ENCODE measurements around the gene FAM168B.

DNA sequence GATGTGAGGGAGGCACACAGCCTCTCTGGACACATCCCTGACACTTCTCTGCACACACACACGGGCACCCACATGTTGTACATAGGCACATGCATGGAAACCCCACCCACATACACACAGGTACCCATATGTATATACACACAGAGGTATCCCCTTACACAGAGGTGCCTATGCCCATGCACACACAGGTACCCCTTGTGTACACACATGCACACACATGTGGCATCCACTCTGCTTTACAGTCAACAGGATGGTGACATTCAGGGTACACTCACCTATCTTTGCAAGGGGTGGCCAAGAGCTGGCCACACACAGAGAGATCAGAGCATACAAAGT, 59.5 kb downstream of the FAM168B start:
- TF ChIP-seq POLR2A (IDR thresholded peaks at IDR 0.05; ENCODE audit: low read depth, low read length): no peak
- TF ChIP-seq POLR2AphosphoS5 (IDR thresholded peaks at IDR 0.05; ENCODE audit: low read depth, low read length): no peak
- TF ChIP-seq PAX5 (IDR thresholded peaks at IDR 0.05; ENCODE audit: insufficient read depth, low read length, severe bottlenecking): no peak
- TF ChIP-seq SPI1 (IDR thresholded peaks at IDR 0.05; ENCODE audit: low read depth, low read length): no peak
